Hepatocyte (in vitro differentiated cells): Measurements from ENCODE around the gene RAMP3. TPM values are rescaled to one million over a fixed set of nuclear protein-coding genes. Genes with fewer than 3 reads are reported as not detected.

Experiments
- DNase-seq: peaks from one replicate; pipeline ENCODE4 v3.0.0-alpha.2; 2016; ENCODE audit warnings: low spot score
- H2AFZ ChIP-seq: fragments of 200-600 bp; sonication (generic); 2 replicates; pipeline ENCODE4 v1.6.0; 2016; ENCODE audit warnings: antibody characterized with exemption, mild to moderate bottlenecking
- H3K27ac ChIP-seq: fragments of 200-600 bp; sonication (generic); 2 replicates; pipeline ENCODE4 v1.5.1; 2016; ENCODE audit warnings: mild to moderate bottlenecking
- H3K27me3 ChIP-seq: fragments of 200-600 bp; sonication (generic); 2 replicates; pipeline ENCODE4 v1.6.1; 2016
- H3K36me3 ChIP-seq: fragments of 200-600 bp; sonication (generic); replicated peaks from 2 replicates; pipeline ENCODE4 v1.5.1; 2016; ENCODE audit warnings: low read depth; ENCODE audit not compliant: insufficient read depth
- H3K4me1 ChIP-seq: fragments of 200-600 bp; sonication (generic); 2 replicates; pipeline ENCODE4 v1.5.1; 2016; ENCODE audit warnings: mild to moderate bottlenecking, moderate library complexity; ENCODE audit not compliant: insufficient read depth
- H3K4me2 ChIP-seq: fragments of 200-600 bp; sonication (generic); 2 replicates; pipeline ENCODE4 v1.6.0; 2016
- H3K4me3 ChIP-seq: fragments of 200-600 bp; sonication (generic); 2 replicates; pipeline ENCODE4 v1.5.1; 2016; ENCODE audit warnings: mild to moderate bottlenecking
- H3K79me2 ChIP-seq: fragments of 200-600 bp; sonication (generic); 2 replicates; pipeline ENCODE4 v1.6.0; 2017; ENCODE audit warnings: mild to moderate bottlenecking
- H3K9me2 ChIP-seq: fragments of 200-600 bp; sonication (generic); replicated peaks from 2 replicates; pipeline ENCODE4 v1.6.0; 2017; ENCODE audit warnings: mild to moderate bottlenecking; ENCODE audit not compliant: insufficient read depth
- H3K9me3 ChIP-seq: fragments of 200-600 bp; sonication (generic); 2 replicates; pipeline ENCODE4 v1.5.1; 2016; ENCODE audit warnings: low read depth, mild to moderate bottlenecking
- H4K20me1 ChIP-seq: fragments of 200-600 bp; sonication (generic); 2 replicates; pipeline ENCODE4 v1.6.0; 2016; ENCODE audit warnings: mild to moderate bottlenecking; ENCODE audit not compliant: insufficient read depth, poor library complexity, severe bottlenecking
- CTCF ChIP-seq: fragments of 200-600 bp; sonication (generic); IDR thresholded peaks from 2 replicates; pipeline ENCODE4 v1.5.1; 2016; ENCODE audit warnings: antibody characterized with exemption, mild to moderate bottlenecking; ENCODE audit not compliant: poor library complexity
- EZH2 ChIP-seq: fragments of 200-600 bp; sonication (generic); IDR thresholded peaks from 2 replicates; pipeline ENCODE4 v1.6.1; 2016; ENCODE audit warnings: antibody characterized with exemption, mild to moderate bottlenecking, borderline replicate concordance
- EZH2phosphoT487 ChIP-seq: fragments of 200-600 bp; sonication (generic); IDR thresholded peaks from one replicate; pipeline ENCODE4 v1.6.1; 2018; ENCODE audit warnings: antibody characterized with exemption, mild to moderate bottlenecking, low read depth, moderate library complexity; ENCODE audit not compliant: unreplicated experiment, severe bottlenecking
- WGBS: methylation state at CpG from one replicate; pipeline ENCODE4 v1.1.6; 2016; ENCODE audit warnings: low lambda C conversion rate; ENCODE audit errors: missing lambda C conversion rate; 5-methylcytosine and 5-hydroxymethylcytosine counted together
- polyA plus RNA-seq: library from polyadenylated mRNA; unstranded; fragments of >200 nt; fragmentation: Nextera tagmentation; extraction: Ambion mirVana; gene quantifications from 2 replicates; pipeline ENCODE4 v1.2.1, GENCODE V29; 2016
- total RNA-seq: library from RNA; depleted of rRNA; stranded (reverse); fragments of >200 nt; gene quantifications from 2 replicates; pipeline ENCODE4 v1.2.3, GENCODE V29; 2014

The RAMP3 gene
- total and polyA plus RNA-seq, 2 experiments from 2014 or later, result not detected

GRCh38 chr7:45197461-45197860 is 39.9 kb downstream of the RAMP3 start:
- 84% methylated on average over 2 of the region's 2 CpGs for WGBS
- no peaks in the 10 kb centered on the region for H3K36me3 ChIP-seq
- TF ChIP-seq EZH2phosphoT487, result no peak
- no peak for TF ChIP-seq EZH2
- no peak for TF ChIP-seq CTCF
- H3K27ac ChIP-seq, result no peak overlapping the region
- H2AFZ ChIP-seq, result no peak overlapping the region
- H3K9me3 ChIP-seq, result no peaks in the 10 kb centered on the region
- no peaks in the 10 kb centered on the region for H3K9me2 ChIP-seq
- H3K27me3 ChIP-seq, result peaks cover 5% of the 10 kb centered on the region
- H4K20me1 ChIP-seq, result no peaks in the 10 kb centered on the region
- DNase-seq, result no peak
- H3K4me1 ChIP-seq, result no peaks in the 10 kb centered on the region
- no peak overlapping the region for H3K4me3 ChIP-seq
- no peaks in the 10 kb centered on the region for H3K79me2 ChIP-seq
- H3K4me2 ChIP-seq, result no peak overlapping the region

GRCh38 chr7:45198986-45199385 is 41.4 kb downstream of the RAMP3 start:
- Histone ChIP-seq H3K36me3 (no peaks in the 10 kb centered on the region), H3K4me1 (no peaks in the 10 kb centered on the region), H3K4me2 (no peak overlapping the region), H2AFZ (no peak overlapping the region), H3K9me2 (no peaks in the 10 kb centered on the region), H3K79me2 (no peaks in the 10 kb centered on the region), H4K20me1 (no peaks in the 10 kb centered on the region), H3K27me3 (peaks cover 5% of the 10 kb centered on the region), H3K27ac (no peak overlapping the region), H3K4me3 (no peak overlapping the region), H3K9me3 (no peaks in the 10 kb centered on the region)
- 89% methylated on average over 3 of the region's 3 CpGs for WGBS
- no peak for DNase-seq
- TF ChIP-seq CTCF (no peak), EZH2phosphoT487 (no peak), EZH2 (no peak)

- H3K27me3 ChIP-seq, result peaks cover 5% of the 10 kb centered on the region
- H3K4me1 ChIP-seq, result no peaks in the 10 kb centered on the region
- no peaks in the 10 kb centered on the region for H4K20me1 ChIP-seq
- no peak overlapping the region for H3K27ac ChIP-seq
- H3K9me2 ChIP-seq, result no peaks in the 10 kb centered on the region
- no peak overlapping the region for H3K4me2 ChIP-seq
- WGBS, result 93% methylated on average over 4 of the region's 4 CpGs
- H3K79me2 ChIP-seq, result no peaks in the 10 kb centered on the region
- no peak overlapping the region for H2AFZ ChIP-seq
- H3K9me3 ChIP-seq, result no peaks in the 10 kb centered on the region
- no peaks in the 10 kb centered on the region for H3K36me3 ChIP-seq
- DNase-seq, result no peak
- TF ChIP-seq EZH2 (no peak), CTCF (no peak), EZH2phosphoT487 (no peak)
- no peak overlapping the region for H3K4me3 ChIP-seq
These were observed 41.9 kb downstream of the RAMP3 start for GRCh38 chr7:45199506-45199905.

- Histone ChIP-seq H3K4me3 (no peak overlapping the region), H4K20me1 (no peaks in the 10 kb centered on the region), H3K4me1 (no peaks in the 10 kb centered on the region), H3K79me2 (no peaks in the 10 kb centered on the region), H2AFZ (no peak overlapping the region), H3K9me3 (no peaks in the 10 kb centered on the region), H3K27me3 (peaks cover 19% of the 10 kb centered on the region), H3K9me2 (no peaks in the 10 kb centered on the region), H3K4me2 (no peak overlapping the region), H3K36me3 (no peaks in the 10 kb centered on the region), H3K27ac (no peak overlapping the region)
- WGBS, result 72% methylated on average over 5 of the region's 6 CpGs
- TF ChIP-seq EZH2phosphoT487, result no peak
- TF ChIP-seq CTCF, result no peak
- no peak for TF ChIP-seq EZH2
- no peak for DNase-seq
These were observed 45.0 kb downstream of the RAMP3 start for GRCh38 chr7:45202625-45203024.
